Activated T-helper 17 cell treated with anti-CD3 and anti-CD28 coated beads, Interleukin-2, amount 50 U/mL, for 72 hours (primary cell): ENCODE results near the gene GP9. TPM values are rescaled to one million over a fixed set of nuclear protein-coding genes. Genes with fewer than 3 reads are reported as not detected.

Experiments
- total RNA-seq, 2 donors: library from RNA; stranded (reverse); gene quantifications; one replicate each; pipeline ENCODE4 v1.2.3, GENCODE V29; 2022

GP9 gene
- total RNA-seq, 2 donors from 2014 or later, result not detected

Other genes starting within 250 kb of the GP9 start
- 10 to 100 TPM; 59.8 to 60.3 TPM for gene ACAD9, start 181.2 kb upstream of the GP9 start, total RNA-seq
- gene CFAP92, start 66.7 kb upstream of the GP9 start, total RNA-seq, result under 1 TPM in 1 of 2 donors, not detected in 1; 0.50 TPM
- gene EFCC1, start 59.5 kb upstream of the GP9 start, total RNA-seq, result not detected
- gene RAB43, start 61.0 kb downstream of the GP9 start, total RNA-seq, result 10 to 100 TPM; 26.1 to 49.7 TPM
- 10 to 100 TPM; 59.3 to 70.9 TPM for gene ISY1, start 100.3 kb downstream of the GP9 start, total RNA-seq
- 100 to 1,000 TPM; 188 to 274 TPM for gene CNBP, start 123.1 kb downstream of the GP9 start, total RNA-seq
- gene COPG1, start 188.8 kb downstream of the GP9 start, total RNA-seq, result 100 to 1,000 TPM; 150 to 157 TPM
- gene HMCES, start 218.1 kb downstream of the GP9 start, total RNA-seq, result 10 to 100 TPM; 52.5 to 55.3 TPM